Smooth muscle cell (in vitro differentiated cells): ENCODE results near the gene NDST1. TPM values are rescaled to one million over a fixed set of nuclear protein-coding genes. Genes with fewer than 3 reads are reported as not detected.

Experiments used
- DNase-seq: peaks from one replicate; lab custom pipeline; 2025; ENCODE audit not compliant: unreplicated experiment; lab: John Stamatoyannopoulos, UW
- H2AFZ ChIP-seq: fragments of 200-600 bp; sonication (generic); 2 replicates; pipeline ENCODE4 v1.6.0; 2016; ENCODE audit warnings: antibody characterized with exemption, low read depth, mild to moderate bottlenecking
- H3F3A ChIP-seq: fragments of 200-600 bp; sonication (generic); 2 replicates; pipeline ENCODE4 v1.6.0; 2017; ENCODE audit warnings: antibody characterized with exemption, low read depth
- H3K27ac ChIP-seq: fragments of 200-600 bp; sonication (generic); 2 replicates; pipeline ENCODE4 v1.5.1; 2016; ENCODE audit warnings: low read depth, mild to moderate bottlenecking
- H3K27me3 ChIP-seq: fragments of 200-600 bp; sonication (generic); 2 replicates; pipeline ENCODE4 v1.6.1; 2016; ENCODE audit warnings: low read depth, mild to moderate bottlenecking
- H3K36me3 ChIP-seq: fragments of 200-600 bp; sonication (generic); 2 replicates; pipeline ENCODE4 v1.5.1; 2016; ENCODE audit warnings: low read depth
- H3K4me1 ChIP-seq: fragments of 200-600 bp; sonication (generic); 2 replicates; pipeline ENCODE4 v1.5.1; 2016; ENCODE audit warnings: low read depth
- H3K4me2 ChIP-seq: fragments of 200-600 bp; sonication (generic); 2 replicates; pipeline ENCODE4 v1.6.0; 2016; ENCODE audit warnings: mild to moderate bottlenecking
- H3K4me3 ChIP-seq: fragments of 200-600 bp; sonication (generic); 2 replicates; pipeline ENCODE4 v1.5.1; 2016; ENCODE audit warnings: mild to moderate bottlenecking
- H3K79me2 ChIP-seq: fragments of 200-600 bp; sonication (generic); 2 replicates; pipeline ENCODE4 v1.6.0; 2016; ENCODE audit warnings: low read depth, mild to moderate bottlenecking
- H3K9ac ChIP-seq: fragments of 200-600 bp; sonication (generic); 2 replicates; pipeline ENCODE4 v1.6.0; 2016; ENCODE audit warnings: low read depth
- H3K9me3 ChIP-seq: fragments of 200-600 bp; sonication (generic); replicated peaks from 2 replicates; pipeline ENCODE4 v1.5.1; 2016; ENCODE audit warnings: low read depth
- H4K20me1 ChIP-seq: fragments of 200-600 bp; sonication (generic); 2 replicates; pipeline ENCODE4 v1.6.0; 2016; ENCODE audit warnings: low read depth
- CTCF ChIP-seq: fragments of 200-600 bp; sonication (generic); IDR thresholded peaks from 2 replicates; pipeline ENCODE4 v1.5.1; 2017; ENCODE audit warnings: borderline replicate concordance, mild to moderate bottlenecking, antibody characterized with exemption; ENCODE audit not compliant: insufficient read depth, poor library complexity, severe bottlenecking
- WGBS: methylation state at CpG from one replicate; pipeline ENCODE4 v1.1.7; 2016; ENCODE audit warnings: low lambda C conversion rate; 5-methylcytosine and 5-hydroxymethylcytosine counted together
- polyA plus RNA-seq: library from polyadenylated mRNA; unstranded; fragments of >200 nt; fragmentation: Nextera tagmentation; extraction: Ambion mirVana; gene quantifications from 2 replicates; pipeline ENCODE4 v1.2.1, GENCODE V29; 2016
- total RNA-seq: library from RNA; depleted of rRNA; stranded (reverse); fragments of >200 nt; gene quantifications from 2 replicates; pipeline ENCODE4 v1.2.3, GENCODE V29; 2014

The NDST1 gene
- total and polyA plus RNA-seq, 2 experiments from 2014 or later: 32.4 to 53.0 TPM

- Histone ChIP-seq H2AFZ (no peak overlapping the region), H3K36me3 (peaks cover 6% of the 10 kb centered on the region), H3K4me1 (no peaks in the 10 kb centered on the region), H3K4me3 (no peak overlapping the region), H3F3A (no peaks in the 10 kb centered on the region), H4K20me1 (peaks cover 5% of the 10 kb centered on the region), H3K9ac (no peak overlapping the region), H3K27ac (no peak overlapping the region), H3K27me3 (no peaks in the 10 kb centered on the region), H3K79me2 (no peaks in the 10 kb centered on the region), H3K9me3 (no peaks in the 10 kb centered on the region), H3K4me2 (no peak overlapping the region)
- TF ChIP-seq CTCF: no peak
- WGBS: 97% methylated on average over 15 of the region's 15 CpGs
- DNase-seq: no peak
Observed at GRCh38 chr5:150548123-150548522, 40.2 kb downstream of the NDST1 start.

- 86% methylated on average over 1 of the region's 1 CpG for WGBS
- Histone ChIP-seq H3K9ac (no peak overlapping the region), H3K36me3 (no peaks in the 10 kb centered on the region)
Observed at GRCh38 chr5:150549735-150550134, 41.8 kb downstream of the NDST1 start.

GRCh38 chr5:150550286-150550685 lies 42.4 kb downstream of the NDST1 start:
- Histone ChIP-seq H3K36me3 (no peaks in the 10 kb centered on the region), H3K9me3 (no peaks in the 10 kb centered on the region), H4K20me1 (peaks cover 5% of the 10 kb centered on the region), H2AFZ (no peak overlapping the region), H3K79me2 (no peaks in the 10 kb centered on the region), H3K27me3 (no peaks in the 10 kb centered on the region), H3K4me2 (no peak overlapping the region), H3K4me1 (no peaks in the 10 kb centered on the region), H3K4me3 (no peak overlapping the region), H3K9ac (no peak overlapping the region), H3K27ac (no peak overlapping the region), H3F3A (no peaks in the 10 kb centered on the region)
- TF ChIP-seq CTCF: no peak
- no peak for DNase-seq
- WGBS: 96% methylated on average over 8 of the region's 8 CpGs

More at GRCh38 chr5:150549735-150550134, 41.8 kb downstream of the NDST1 start:
- Histone ChIP-seq H3K4me3 (no peak overlapping the region), H3K9me3 (no peaks in the 10 kb centered on the region), H3K27me3 (no peaks in the 10 kb centered on the region), H2AFZ (no peak overlapping the region), H3K79me2 (no peaks in the 10 kb centered on the region), H4K20me1 (peaks cover 5% of the 10 kb centered on the region), H3F3A (no peaks in the 10 kb centered on the region), H3K27ac (no peak overlapping the region), H3K4me1 (no peaks in the 10 kb centered on the region), H3K4me2 (no peak overlapping the region)
- DNase-seq: no peak
- no peak for TF ChIP-seq CTCF

GRCh38 chr5:150551066-150551465 lies 43.1 kb downstream of the NDST1 start:
- H3K27ac ChIP-seq: no peak overlapping the region
- H3K27me3 ChIP-seq: no peaks in the 10 kb centered on the region
- H3K4me1 ChIP-seq: no peaks in the 10 kb centered on the region
- H3K4me2 ChIP-seq: no peak overlapping the region
- no peak for TF ChIP-seq CTCF
- no peaks in the 10 kb centered on the region for H3F3A ChIP-seq
- H3K9me3 ChIP-seq: no peaks in the 10 kb centered on the region
- H3K9ac ChIP-seq: no peak overlapping the region
- H3K36me3 ChIP-seq: no peaks in the 10 kb centered on the region
- DNase-seq: no peak
- 95% methylated on average over 2 of the region's 2 CpGs for WGBS
- H4K20me1 ChIP-seq: peaks cover 5% of the 10 kb centered on the region
- no peak overlapping the region for H3K4me3 ChIP-seq
- no peaks in the 10 kb centered on the region for H3K79me2 ChIP-seq
- H2AFZ ChIP-seq: no peak overlapping the region
